HEK293 (cell line): ENCODE results near the gene ERBB4.

Experiments
- CTCF ChIA-PET: fragments of 350-600 bp; formaldehyde crosslinking; extraction: SDS; loops from one replicate; lab custom pipeline; 2021; ENCODE audit warnings: antibody characterized with exemption; lab: Yijun Ruan, JAX
- POLR2A ChIA-PET: fragments of 300-600 bp; formaldehyde crosslinking; extraction: SDS; loops from one replicate; lab custom pipeline; 2020; ENCODE audit warnings: antibody characterized with exemption, inconsistent platforms; lab: Yijun Ruan, JAX
- H3K27ac ChIP-seq: fragments of 200-500 bp; sonication (Bioruptor generic); 2 replicates; pipeline ENCODE4 v1.5.1; 2014; ENCODE audit warnings: low read depth, low read length, control low read depth, inconsistent platforms; ENCODE audit errors: extremely low read depth
- H3K36me3 ChIP-seq, 2 experiments: fragments of 200-500 bp in 1 of 2; sonication (Bioruptor generic) in 1 of 2; 1 replicate in 1 of 2; 2 replicates in 1 of 2; pipeline ENCODE4 v1.5.1; 2014 to 2017; ENCODE audit warnings: inconsistent platforms in 2 of 2, low read length in 2 of 2; ENCODE audit not compliant: control insufficient read depth in 2 of 2, insufficient read depth in 1 of 2
- H3K4me1 ChIP-seq: fragments of 200-500 bp; sonication (Bioruptor generic); 2 replicates; pipeline ENCODE4 v1.5.1; 2014; ENCODE audit warnings: mild to moderate bottlenecking, low read length, inconsistent platforms; ENCODE audit not compliant: control insufficient read depth, insufficient read depth
- H3K4me3 ChIP-seq: 2 replicates; pipeline ENCODE4 v1.5.1; 2011; ENCODE audit warnings: low read depth, mild to moderate bottlenecking, control low read depth, low read length, moderate library complexity
- H3K9me3 ChIP-seq: fragments of 200-500 bp; sonication (Bioruptor generic); 2 replicates; pipeline ENCODE4 v1.5.1; 2014; ENCODE audit warnings: low read depth, low read length, inconsistent platforms; ENCODE audit not compliant: control insufficient read depth, insufficient read depth
- GFI1B ChIP-seq: fragments of 450-650 bp; formaldehyde crosslinking; IDR thresholded peaks from 2 replicates; pipeline ENCODE4 v1.5.1; 2016; ENCODE audit warnings: missing biosample characterization, missing genetic modification characterization
- GLI2 ChIP-seq: fragments of 450-650 bp; formaldehyde crosslinking; IDR thresholded peaks from 2 replicates; pipeline ENCODE4; 2017; ENCODE audit warnings: missing biosample characterization, missing genetic modification characterization, low read depth, borderline replicate concordance
- IKZF3 ChIP-seq: fragments of 450-650 bp; IDR thresholded peaks from 2 replicates; pipeline ENCODE4 v1.5.0; 2018; ENCODE audit warnings: missing biosample characterization, mild to moderate bottlenecking, missing genetic modification characterization, moderate library complexity
- KLF9 ChIP-seq: fragments of 450-650 bp; formaldehyde crosslinking; IDR thresholded peaks from 2 replicates; pipeline ENCODE4 v1.5.1; 2016; ENCODE audit warnings: missing biosample characterization, missing genetic modification characterization, low read depth
- WT1 ChIP-seq: fragments of 450-650 bp; formaldehyde crosslinking; IDR thresholded peaks from 2 replicates; pipeline ENCODE4 v1.5.1; 2016; ENCODE audit warnings: missing biosample characterization, missing genetic modification characterization
- ZNF311 ChIP-seq: fragments of 450-650 bp; formaldehyde crosslinking; IDR thresholded peaks from 2 replicates; pipeline ENCODE4 v1.5.1; 2017; ENCODE audit warnings: missing biosample characterization, missing genetic modification characterization, borderline replicate concordance
- ZNF350 ChIP-seq: fragments of 450-650 bp; formaldehyde crosslinking; IDR thresholded peaks from 2 replicates; pipeline ENCODE4 v1.5.0; 2017; ENCODE audit warnings: missing biosample characterization, mild to moderate bottlenecking, missing genetic modification characterization
- ZNF514 ChIP-seq: fragments of 450-650 bp; formaldehyde crosslinking; IDR thresholded peaks from 2 replicates; pipeline ENCODE4 v1.5.1; 2016; ENCODE audit warnings: missing biosample characterization, missing genetic modification characterization
- ZNF549 ChIP-seq: fragments of 450-650 bp; IDR thresholded peaks from 2 replicates; pipeline ENCODE4 v1.5.1; 2018; ENCODE audit warnings: missing biosample characterization, missing genetic modification characterization, mild to moderate bottlenecking, inconsistent platforms, moderate library complexity
- ZNF571 ChIP-seq: fragments of 450-650 bp; formaldehyde crosslinking; IDR thresholded peaks from 2 replicates; pipeline ENCODE4 v1.5.0; 2017; ENCODE audit warnings: missing biosample characterization, missing genetic modification characterization
- ZNF610 ChIP-seq: fragments of 450-650 bp; formaldehyde crosslinking; IDR thresholded peaks from 2 replicates; pipeline ENCODE4 v1.5.1; 2016; ENCODE audit warnings: missing biosample characterization, missing genetic modification characterization, borderline replicate concordance
- ZNF623 ChIP-seq: fragments of 450-650 bp; formaldehyde crosslinking; IDR thresholded peaks from 2 replicates; pipeline ENCODE4 v1.5.1; 2016; ENCODE audit warnings: missing biosample characterization, missing genetic modification characterization
- ZNF777 ChIP-seq: fragments of 450-650 bp; formaldehyde crosslinking; IDR thresholded peaks from 2 replicates; pipeline ENCODE4 v1.5.1; 2017; ENCODE audit warnings: missing biosample characterization, missing genetic modification characterization, borderline replicate concordance
- TF ChIP-seq, protein P1 (sequence below): fragments of 450-650 bp; formaldehyde crosslinking; IDR thresholded peaks from 2 replicates; pipeline ENCODE4 v1.5.1; 2016; ENCODE audit warnings: missing biosample characterization, missing genetic modification characterization
- TF ChIP-seq, protein P2 (sequence below): fragments of 450-650 bp; formaldehyde crosslinking; IDR thresholded peaks from 2 replicates; pipeline ENCODE4 v1.5.1; 2016; ENCODE audit warnings: missing biosample characterization, missing genetic modification characterization
- TF ChIP-seq, protein P3 (sequence below): fragments of 450-650 bp; formaldehyde crosslinking; IDR thresholded peaks from 2 replicates; pipeline ENCODE4 v1.5.1; 2017; ENCODE audit warnings: missing biosample characterization, missing genetic modification characterization
- TF ChIP-seq, protein P4 (sequence below): fragments of 450-650 bp; formaldehyde crosslinking; IDR thresholded peaks from 2 replicates; pipeline ENCODE4 v1.5.1; 2016; ENCODE audit warnings: missing biosample characterization, missing genetic modification characterization

The ERBB4 gene

DNA sequence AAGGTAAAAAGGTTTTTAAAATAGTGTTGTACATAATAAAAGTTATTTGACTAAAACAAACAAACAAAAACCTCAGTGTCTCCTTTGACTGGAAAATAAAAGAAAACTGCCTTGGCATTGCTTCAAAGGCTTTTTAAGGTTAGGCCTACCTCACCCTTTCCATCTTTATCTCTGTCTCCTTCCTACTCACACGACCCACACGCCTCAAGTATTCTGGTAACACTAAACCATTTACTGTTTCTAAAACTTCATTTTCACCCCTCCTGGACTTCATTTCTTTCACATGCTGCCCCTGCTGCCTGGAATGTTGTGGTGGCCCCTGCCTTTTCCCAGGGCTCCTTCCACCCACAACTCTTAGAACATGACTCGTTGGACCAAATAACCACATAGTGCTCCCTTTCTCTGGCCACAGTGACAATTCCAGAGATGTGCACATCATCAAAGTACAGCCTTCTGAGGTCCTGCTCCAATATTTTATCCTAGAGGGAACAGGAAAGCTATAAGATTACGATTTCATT lies 54.0 kb downstream of the ERBB4 start (continued):
- TF ChIP-seq, protein P1, sequence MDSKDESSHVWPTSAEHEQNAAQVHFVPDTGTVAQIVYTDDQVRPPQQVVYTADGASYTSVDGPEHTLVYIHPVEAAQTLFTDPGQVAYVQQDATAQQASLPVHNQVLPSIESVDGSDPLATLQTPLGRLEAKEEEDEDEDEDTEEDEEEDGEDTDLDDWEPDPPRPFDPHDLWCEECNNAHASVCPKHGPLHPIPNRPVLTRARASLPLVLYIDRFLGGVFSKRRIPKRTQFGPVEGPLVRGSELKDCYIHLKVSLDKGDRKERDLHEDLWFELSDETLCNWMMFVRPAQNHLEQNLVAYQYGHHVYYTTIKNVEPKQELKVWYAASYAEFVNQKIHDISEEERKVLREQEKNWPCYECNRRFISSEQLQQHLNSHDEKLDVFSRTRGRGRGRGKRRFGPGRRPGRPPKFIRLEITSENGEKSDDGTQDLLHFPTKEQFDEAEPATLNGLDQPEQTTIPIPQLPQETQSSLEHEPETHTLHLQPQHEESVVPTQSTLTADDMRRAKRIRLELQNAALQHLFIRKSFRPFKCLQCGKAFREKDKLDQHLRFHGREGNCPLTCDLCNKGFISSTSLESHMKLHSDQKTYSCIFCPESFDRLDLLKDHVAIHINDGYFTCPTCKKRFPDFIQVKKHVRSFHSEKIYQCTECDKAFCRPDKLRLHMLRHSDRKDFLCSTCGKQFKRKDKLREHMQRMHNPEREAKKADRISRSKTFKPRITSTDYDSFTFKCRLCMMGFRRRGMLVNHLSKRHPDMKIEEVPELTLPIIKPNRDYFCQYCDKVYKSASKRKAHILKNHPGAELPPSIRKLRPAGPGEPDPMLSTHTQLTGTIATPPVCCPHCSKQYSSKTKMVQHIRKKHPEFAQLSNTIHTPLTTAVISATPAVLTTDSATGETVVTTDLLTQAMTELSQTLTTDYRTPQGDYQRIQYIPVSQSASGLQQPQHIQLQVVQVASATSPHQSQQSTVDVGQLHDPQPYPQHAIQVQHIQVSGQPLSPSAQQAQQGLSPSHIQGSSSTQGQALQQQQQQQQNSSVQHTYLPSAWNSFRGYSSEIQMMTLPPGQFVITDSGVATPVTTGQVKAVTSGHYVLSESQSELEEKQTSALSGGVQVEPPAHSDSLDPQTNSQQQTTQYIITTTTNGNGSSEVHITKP (tag by site-specific recombination): peak; percentile 36; the same call in 1 of the 2 replicates
- no peak for TF ChIP-seq WT1 (tag by site-specific recombination)
- TF ChIP-seq ZNF350: no peak
- TF ChIP-seq KLF9 (tag by site-specific recombination): no peak
- TF ChIP-seq, all 188 proteins: peak for 7

DNA sequence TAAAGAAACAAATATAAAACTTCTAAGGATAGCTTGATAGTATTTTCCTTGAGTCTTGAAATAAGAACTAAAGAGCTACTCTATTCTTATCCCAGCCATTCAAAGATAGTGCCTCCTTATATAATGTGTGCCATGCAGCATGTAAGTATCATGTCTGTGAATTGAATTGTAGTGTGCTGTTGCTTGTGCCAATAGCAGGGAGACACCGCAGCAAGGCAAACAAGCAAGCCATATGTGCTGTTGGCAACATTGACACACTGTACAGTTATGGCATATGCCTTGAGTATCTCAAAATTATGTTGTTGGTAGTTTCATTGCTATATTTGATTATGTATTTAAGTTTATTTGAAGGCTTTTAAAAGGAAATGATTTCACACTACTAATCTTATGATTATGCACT lies 58.2 kb downstream of the ERBB4 start:
- H3K4me1 ChIP-seq: peaks cover 15% of the 10 kb centered on the region
- H3K27ac ChIP-seq: no peak overlapping the region
- no peaks in the 10 kb centered on the region for H3K36me3 ChIP-seq
- H3K9me3 ChIP-seq: no peaks in the 10 kb centered on the region
- TF ChIP-seq ZNF777 (no peak), ZNF623 (no peak)
- TF ChIP-seq, protein P2, sequence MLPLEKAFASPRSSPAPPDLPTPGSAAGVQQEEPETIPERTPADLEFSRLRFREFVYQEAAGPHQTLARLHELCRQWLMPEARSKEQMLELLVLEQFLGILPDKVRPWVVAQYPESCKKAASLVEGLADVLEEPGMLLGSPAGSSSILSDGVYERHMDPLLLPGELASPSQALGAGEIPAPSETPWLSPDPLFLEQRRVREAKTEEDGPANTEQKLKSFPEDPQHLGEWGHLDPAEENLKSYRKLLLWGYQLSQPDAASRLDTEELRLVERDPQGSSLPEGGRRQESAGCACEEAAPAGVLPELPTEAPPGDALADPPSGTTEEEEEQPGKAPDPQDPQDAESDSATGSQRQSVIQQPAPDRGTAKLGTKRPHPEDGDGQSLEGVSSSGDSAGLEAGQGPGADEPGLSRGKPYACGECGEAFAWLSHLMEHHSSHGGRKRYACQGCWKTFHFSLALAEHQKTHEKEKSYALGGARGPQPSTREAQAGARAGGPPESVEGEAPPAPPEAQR: no peak
- TF ChIP-seq, all 188 proteins: peak for 0
- POLR2A ChIA-PET: no interaction called here
- CTCF ChIA-PET: interaction anchor here (0.5 kb wide), 1 partner anchor 52 kb away, joined by 4 read pairs; no protein-coding TSS in a partner anchor
- no peak overlapping the region for H3K4me3 ChIP-seq

DNA sequence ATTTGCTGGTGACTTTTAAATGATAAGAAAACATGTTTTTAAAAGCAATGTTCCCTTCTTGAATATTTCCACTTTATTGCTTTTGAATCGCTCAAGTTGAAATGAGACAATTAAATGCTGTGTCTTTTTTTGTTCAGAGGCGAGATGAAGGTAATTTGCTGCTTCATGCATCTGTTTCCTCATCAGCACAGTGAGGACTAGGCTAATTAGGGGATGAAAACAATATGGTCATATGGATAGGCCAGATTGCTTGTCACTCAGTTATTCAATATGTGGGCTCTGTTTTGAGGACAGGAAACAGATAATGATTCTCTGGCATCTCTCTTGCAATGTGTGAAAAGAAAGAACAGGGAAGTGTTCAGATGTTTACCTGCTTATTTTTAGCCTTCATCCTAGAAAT lies 61.0 kb downstream of the ERBB4 start:
- Histone ChIP-seq H3K4me1 (peaks cover 9% of the 10 kb centered on the region), H3K36me3 (no peaks in the 10 kb centered on the region)
- POLR2A ChIA-PET: no interaction called here
- TF ChIP-seq ZNF311 (tag by site-specific recombination) (no peak), ZNF514 (tag by site-specific recombination) (no peak), IKZF3 (no peak), GFI1B (tag by site-specific recombination) (no peak), ZNF571 (tag by site-specific recombination) (no peak), ZNF549 (tag by site-specific recombination) (no peak), GLI2 (tag by site-specific recombination) (no peak), ZNF610 (tag by site-specific recombination) (no peak)
- TF ChIP-seq, protein P3, sequence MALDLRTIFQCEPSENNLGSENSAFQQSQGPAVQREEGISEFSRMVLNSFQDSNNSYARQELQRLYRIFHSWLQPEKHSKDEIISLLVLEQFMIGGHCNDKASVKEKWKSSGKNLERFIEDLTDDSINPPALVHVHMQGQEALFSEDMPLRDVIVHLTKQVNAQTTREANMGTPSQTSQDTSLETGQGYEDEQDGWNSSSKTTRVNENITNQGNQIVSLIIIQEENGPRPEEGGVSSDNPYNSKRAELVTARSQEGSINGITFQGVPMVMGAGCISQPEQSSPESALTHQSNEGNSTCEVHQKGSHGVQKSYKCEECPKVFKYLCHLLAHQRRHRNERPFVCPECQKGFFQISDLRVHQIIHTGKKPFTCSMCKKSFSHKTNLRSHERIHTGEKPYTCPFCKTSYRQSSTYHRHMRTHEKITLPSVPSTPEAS (tag by site-specific recombination): no peak
- TF ChIP-seq, protein P4, sequence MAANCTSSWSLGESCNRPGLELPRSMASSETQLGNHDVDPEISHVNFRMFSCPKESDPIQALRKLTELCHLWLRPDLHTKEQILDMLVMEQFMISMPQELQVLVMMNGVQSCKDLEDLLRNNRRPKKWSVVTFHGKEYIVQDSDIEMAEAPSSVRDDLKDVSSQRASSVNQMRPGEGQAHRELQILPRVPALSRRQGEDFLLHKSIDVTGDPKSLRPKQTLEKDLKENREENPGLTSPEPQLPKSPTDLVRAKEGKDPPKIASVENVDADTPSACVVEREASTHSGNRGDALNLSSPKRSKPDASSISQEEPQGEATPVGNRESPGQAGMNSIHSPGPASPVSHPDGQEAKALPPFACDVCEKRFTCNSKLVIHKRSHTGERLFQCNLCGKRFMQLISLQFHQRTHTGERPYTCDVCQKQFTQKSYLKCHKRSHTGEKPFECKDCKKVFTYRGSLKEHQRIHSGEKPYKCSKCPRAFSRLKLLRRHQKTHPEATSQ (tag by site-specific recombination): no peak
- TF ChIP-seq, all 188 proteins: peak for 0
- Histone ChIP-seq H3K4me3 (no peak overlapping the region), H3K27ac (no peak overlapping the region), H3K9me3 (no peaks in the 10 kb centered on the region)
- CTCF ChIA-PET: no interaction called here
